HG03558 (cell line): ENCODE measurements around the gene VN1R5.
"Not testable (repeated sequence)": the region's sequence is repeated elsewhere in the genome, so short reads cannot be mapped to it uniquely, and the experiment has no call there.

Experiments
- ATAC-seq: cut with Tn5 transposase; IDR thresholded peaks from one replicate; pipeline ENCODE4 v1.9.1; 2021; ENCODE audit warnings: moderate number of reproducible peaks; ENCODE audit not compliant: unreplicated experiment; ENCODE audit errors: extremely low read depth

Gene VN1R5

DNA sequence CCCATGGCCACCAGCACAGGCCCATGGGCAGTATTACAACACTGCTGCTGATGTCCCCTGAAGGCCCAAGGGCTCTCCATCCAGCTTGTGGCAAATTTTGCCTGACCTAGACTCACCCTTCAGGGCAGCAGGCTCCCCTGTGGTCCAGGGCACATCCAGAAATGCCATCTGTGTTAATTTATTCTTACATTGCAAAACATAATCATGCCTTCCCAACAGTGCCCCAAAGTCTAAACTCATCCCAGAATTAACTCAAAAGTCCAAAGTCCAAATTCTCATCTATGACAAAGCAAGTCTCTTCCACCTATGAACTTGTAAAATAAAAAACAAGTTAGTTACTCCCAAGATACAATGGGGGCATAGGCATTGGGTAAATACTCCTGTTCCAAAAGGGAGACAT, 13.3 kb downstream of the VN1R5 start:
- ATAC-seq, result no peak

- no peak for ATAC-seq
Measured at GRCh38 chr1:247270003-247270402, 14.1 kb downstream of the VN1R5 start.

DNA sequence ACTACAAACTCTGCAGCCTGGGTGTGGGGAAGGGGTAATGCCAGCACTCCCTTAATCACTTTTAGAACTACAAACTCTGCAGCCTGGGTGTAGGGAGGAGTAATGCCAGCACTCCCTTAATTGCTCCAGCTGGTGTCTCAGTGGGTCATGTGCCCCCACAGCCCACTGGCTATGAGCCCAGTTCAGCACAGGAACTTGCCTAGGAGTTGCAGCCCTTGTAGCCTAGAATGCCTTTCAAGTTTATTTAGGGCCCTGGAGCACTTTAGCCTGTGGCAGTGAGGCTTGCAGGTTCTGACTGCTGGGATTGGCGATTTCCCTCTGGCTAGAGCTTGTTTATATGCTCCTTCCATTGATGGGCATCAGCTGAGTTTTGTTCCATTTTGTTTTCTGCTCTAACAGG, 17.1 kb downstream of the VN1R5 start:
- no peak for ATAC-seq

- no peak for ATAC-seq
Measured at GRCh38 chr1:247274605-247275256, 18.9 kb downstream of the VN1R5 start.

GRCh38 chr1:247277191-247277590, 21.3 kb downstream of the VN1R5 start:
- ATAC-seq, result no peak

- ATAC-seq, result no peak
Measured at GRCh38 chr1:247281001-247281574, 25.2 kb downstream of the VN1R5 start.

GRCh38 chr1:247286134-247286670, 30.3 kb downstream of the VN1R5 start:
- ATAC-seq, result no peak

DNA sequence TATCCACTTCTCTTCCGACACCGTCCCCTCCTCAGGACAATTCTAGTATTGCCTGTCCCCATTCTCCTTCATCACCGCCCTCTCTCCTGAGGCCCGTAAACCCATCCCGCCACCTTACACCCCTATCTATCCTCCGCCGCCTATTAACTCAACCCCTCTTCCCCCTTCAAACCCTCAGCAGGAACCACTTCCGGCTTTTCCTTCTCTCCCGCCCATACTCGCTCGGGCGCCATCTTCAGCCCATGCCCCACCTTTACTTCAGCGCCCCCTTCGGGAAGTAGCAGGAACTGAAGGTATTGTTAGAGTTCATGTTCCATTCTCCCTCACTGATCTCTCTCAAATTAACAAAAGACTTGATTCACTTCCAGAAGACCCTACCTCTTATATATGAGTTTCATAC, 31.6 kb downstream of the VN1R5 start:
- ATAC-seq, result no peak

- no peak for ATAC-seq
Measured at GRCh38 chr1:247288341-247288740, 32.5 kb downstream of the VN1R5 start.

- not testable (repeated sequence) for ATAC-seq
Measured at GRCh38 chr1:247289274-247289892, 33.5 kb downstream of the VN1R5 start.

DNA sequence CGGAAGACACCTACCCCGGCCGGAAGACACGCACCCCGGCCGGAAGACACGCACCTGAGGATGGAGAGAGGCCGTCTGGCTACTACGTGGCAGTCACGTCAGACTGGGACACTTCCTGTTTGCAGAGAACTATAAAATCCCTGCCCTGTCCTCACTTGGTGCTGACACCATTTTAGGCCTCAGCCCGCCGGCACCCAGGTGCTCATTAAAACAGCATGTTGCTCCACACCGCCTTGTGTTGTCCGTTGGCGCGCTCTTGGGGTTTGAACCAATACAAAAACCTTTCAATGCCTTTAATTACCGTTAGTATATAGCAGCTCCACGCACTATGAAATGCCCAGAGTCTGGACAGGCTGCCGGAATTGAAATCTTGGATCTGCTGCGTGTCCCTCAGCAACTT, 34.7 kb downstream of the VN1R5 start:
- ATAC-seq, result no peak

DNA sequence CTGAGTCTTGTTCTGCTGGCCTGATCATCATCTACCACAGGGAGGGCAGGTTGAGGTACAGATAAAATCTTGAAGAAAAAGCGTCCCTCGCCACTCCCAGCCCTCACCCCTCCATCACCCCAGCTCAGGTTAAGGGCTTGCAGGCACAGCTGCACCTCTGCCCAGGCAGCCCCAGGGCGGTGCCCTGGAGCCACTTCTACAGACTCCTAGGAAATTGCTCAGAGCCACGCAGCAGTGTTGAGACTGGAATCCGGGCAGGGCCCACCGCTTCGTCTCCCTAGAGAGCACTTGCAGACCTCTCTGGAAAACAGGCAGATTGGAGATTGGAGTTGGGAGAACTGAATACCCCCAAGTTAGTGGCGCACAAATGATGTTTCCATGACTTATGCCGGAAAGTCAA, 35.3 kb downstream of the VN1R5 start:
- ATAC-seq, result no peak

GRCh38 chr1:247291833-247292561, 36.1 kb downstream of the VN1R5 start:
- ATAC-seq, result no peak

GRCh38 chr1:247293047-247293446, 37.2 kb downstream of the VN1R5 start:
- ATAC-seq, result no peak

DNA sequence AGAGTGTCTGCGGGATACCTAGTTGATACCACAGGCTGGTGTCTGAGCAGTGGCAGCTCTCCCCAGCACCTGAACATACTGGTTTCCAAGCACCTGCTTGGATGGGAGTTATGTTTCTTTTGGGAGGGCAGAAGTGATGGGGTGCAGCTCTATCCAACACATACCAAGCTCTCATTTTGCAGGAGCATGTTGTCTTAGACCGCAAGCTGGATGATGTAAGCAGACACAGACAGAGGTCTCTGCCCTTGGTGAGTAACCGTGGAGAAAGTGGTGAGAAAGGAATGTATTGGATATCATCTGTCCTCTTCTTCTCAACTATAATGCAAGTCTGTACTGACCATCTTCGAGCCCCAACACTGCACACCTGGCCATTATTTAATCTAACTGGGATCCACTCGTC, 38.4 kb downstream of the VN1R5 start:
- no peak for ATAC-seq

DNA sequence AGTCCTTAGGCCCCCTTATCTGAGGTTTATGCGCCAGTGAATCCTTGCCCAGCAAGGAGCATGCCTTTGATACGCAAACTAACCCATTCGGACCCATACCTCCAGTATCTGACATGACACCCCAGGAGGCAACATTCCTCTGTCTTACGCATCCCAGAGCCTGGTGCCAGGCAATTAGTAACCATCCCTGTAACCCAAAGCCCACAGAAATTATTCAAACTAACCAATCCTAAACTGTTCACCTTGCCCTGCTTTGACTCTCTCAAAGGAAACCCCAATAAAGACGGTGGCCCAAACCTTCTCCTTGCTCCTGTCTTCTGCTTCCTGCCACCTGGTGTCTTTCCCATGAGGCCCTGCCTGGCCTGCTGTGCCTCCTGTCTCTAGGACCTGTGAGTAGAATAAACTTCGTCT, 39.4 kb downstream of the VN1R5 start:
- no peak for ATAC-seq

DNA sequence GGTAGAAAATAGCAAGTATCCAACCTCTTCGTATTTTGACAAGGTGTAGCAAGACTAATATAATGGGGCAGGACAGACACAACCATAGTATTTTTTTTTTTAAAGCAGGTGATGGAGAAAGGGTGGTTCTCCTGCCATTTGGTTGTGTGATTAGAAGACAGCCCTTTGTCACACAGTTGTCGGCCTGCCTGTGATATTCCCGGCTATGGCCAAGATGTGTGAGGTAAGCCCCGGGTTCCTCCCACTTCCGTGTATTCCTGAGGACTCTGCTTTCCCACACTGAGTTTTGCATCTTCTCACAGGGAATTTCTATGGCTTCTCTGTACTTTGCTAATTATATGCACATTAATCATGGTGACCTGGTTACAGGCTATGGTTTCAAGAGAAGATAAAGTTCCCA, 39.9 kb downstream of the VN1R5 start:
- no peak for ATAC-seq

DNA sequence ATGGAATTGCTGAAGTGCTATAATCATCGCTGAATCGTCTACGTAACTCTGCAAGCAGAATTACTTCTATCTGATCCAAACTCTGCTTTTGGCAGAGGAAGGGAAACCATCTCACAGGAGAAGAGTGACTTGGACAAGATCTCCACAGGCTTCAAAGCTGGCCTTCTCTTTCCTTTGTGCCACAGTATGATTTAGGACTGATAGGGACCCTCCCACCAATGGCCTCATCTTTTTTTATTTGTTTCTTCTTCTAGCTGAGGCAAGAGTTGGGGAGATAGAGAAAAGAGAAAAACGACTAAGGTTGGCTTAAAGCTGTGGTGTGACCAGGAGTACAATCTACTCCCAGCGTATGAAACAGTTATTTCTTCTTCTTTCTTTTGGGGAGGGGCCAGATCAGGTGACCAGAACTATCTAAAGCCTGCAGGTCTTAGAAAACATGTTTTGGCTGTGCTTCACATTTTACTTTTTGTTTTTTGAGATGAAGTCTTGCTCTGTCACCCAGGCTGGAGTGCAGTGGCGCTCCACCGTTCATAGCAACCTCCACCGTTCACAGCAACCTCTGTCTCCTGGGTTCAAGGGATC, 40.8 kb downstream of the VN1R5 start:
- ATAC-seq, result no peak

GRCh38 chr1:247297263-247298123, 41.6 kb downstream of the VN1R5 start:
- ATAC-seq, result no peak

GRCh38 chr1:247298124-247298481, 42.2 kb downstream of the VN1R5 start:
- no peak for ATAC-seq
